Endodermal cell (in vitro differentiated cells): ENCODE measurements around the gene CALU. TPM values are rescaled to one million over a fixed set of nuclear protein-coding genes. Genes with fewer than 3 reads are reported as not detected.

ENCODE experiments used
- DNase-seq: peaks from one replicate; pipeline ENCODE4 v3.0.0-alpha.2; 2017
- H3K27ac ChIP-seq: 2 replicates; pipeline ENCODE4 v1.5.1; 2013; ENCODE audit warnings: mild to moderate bottlenecking, low read depth, low read length, moderate library complexity
- H3K27me3 ChIP-seq: 2 replicates; pipeline ENCODE4 v1.6.1; 2013; ENCODE audit warnings: mild to moderate bottlenecking, low read length, moderate library complexity; ENCODE audit not compliant: insufficient read depth, control insufficient read depth, poor library complexity, severe bottlenecking
- H3K36me3 ChIP-seq: 2 replicates; pipeline ENCODE4 v1.7.0; 2013; ENCODE audit warnings: mild to moderate bottlenecking, low read length, moderate library complexity; ENCODE audit not compliant: control insufficient read depth, insufficient read depth
- H3K4me1 ChIP-seq: one replicate; pipeline ENCODE4 v1.7.0; 2013; ENCODE audit warnings: low read length; ENCODE audit not compliant: control insufficient read depth, insufficient read depth
- H3K4me3 ChIP-seq: 2 replicates; pipeline ENCODE4 v1.5.1; 2013; ENCODE audit warnings: mild to moderate bottlenecking, low read length, moderate library complexity
- H3K9ac ChIP-seq: 2 replicates; pipeline ENCODE4 v1.6.1; 2013; ENCODE audit warnings: mild to moderate bottlenecking, low read length, moderate library complexity; ENCODE audit not compliant: poor library complexity, severe bottlenecking; ENCODE audit errors: extremely low read depth
- H3K9me3 ChIP-seq: 2 replicates; pipeline ENCODE4 v1.6.1; 2013; ENCODE audit warnings: mild to moderate bottlenecking, low read length, moderate library complexity; ENCODE audit not compliant: control insufficient read depth
- H3K27ac Mint-ChIP-seq: 2 replicates; pipeline ENCODE4 v1.8.0; 2020; ENCODE audit warnings: mixed read lengths
- H3K27me3 Mint-ChIP-seq: 2 replicates; pipeline ENCODE4 v1.8.0; 2021; ENCODE audit warnings: mild to moderate bottlenecking, mixed read lengths; ENCODE audit not compliant: insufficient read depth
- H3K36me3 Mint-ChIP-seq: 2 replicates; pipeline ENCODE4 v1.8.0; 2020; ENCODE audit warnings: low read depth, mixed read lengths
- H3K4me1 Mint-ChIP-seq: 2 replicates; pipeline ENCODE4 v1.8.0; 2020; ENCODE audit warnings: mixed read lengths
- H3K4me3 Mint-ChIP-seq: 2 replicates; pipeline ENCODE4 v1.8.0; 2020; ENCODE audit warnings: mild to moderate bottlenecking, moderate library complexity, mixed read lengths
- H3K9me3 Mint-ChIP-seq: 2 replicates; pipeline ENCODE4 v1.8.0; 2020; ENCODE audit warnings: mild to moderate bottlenecking, mixed read lengths
- WGBS, 2 experiments: methylation state at CpG; one replicate each; pipeline versions ENCODE4 v1.1.5 to v1.1.7; 2013; ENCODE audit warnings: missing lambda C conversion rate in 2 of 2, mixed read lengths in 1 of 2; ENCODE audit not compliant: insufficient coverage in 1 of 2, insufficient read length in 1 of 2; 5-methylcytosine and 5-hydroxymethylcytosine counted together
- total RNA-seq, 2 donors: library from RNA; stranded (reverse); fragmentation: NEBNext Ultra II Directional in 1 of 2; extraction: Animal tissue kit (Norgen Biotek cat#: 25700) in 1 of 2; gene quantifications; 2 replicates in 1 of 2; 3 replicates in 1 of 2; pipeline ENCODE4 v1.2.1, GENCODE V29; 2021
- TF ChIP-seq, protein P1 (sequence below): fragments of 200-600 bp; sonication (generic); conservative IDR thresholded peaks from 2 replicates; pipeline ENCODE4 v1.5.0; 2021; ENCODE audit warnings: antibody characterized with exemption, mild to moderate bottlenecking

The CALU gene
- total RNA-seq, 2 donors from 2014 or later, result 160 to 186 TPM

DNA sequence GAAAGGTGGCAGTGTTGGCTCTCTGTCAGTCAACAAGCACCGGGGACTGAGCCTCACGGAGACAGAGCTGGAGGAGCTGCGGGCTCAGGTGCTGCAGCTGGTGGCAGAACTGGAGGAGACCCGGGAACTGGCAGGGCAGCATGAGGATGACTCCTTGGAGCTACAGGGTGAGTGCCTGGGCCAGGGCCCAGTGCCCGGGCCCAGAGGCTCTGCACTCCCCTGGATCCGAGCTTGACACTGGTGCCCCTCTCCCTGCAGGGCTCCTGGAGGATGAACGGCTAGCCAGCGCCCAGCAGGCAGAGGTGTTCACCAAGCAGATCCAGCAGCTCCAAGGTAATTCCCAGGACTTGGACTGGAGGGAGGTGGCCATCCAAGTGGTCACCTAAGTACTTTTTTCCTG lies 55.3 kb downstream of the CALU start:
- 92 to 100% methylated on average over 7 to 8 of the region's 8 CpGs for WGBS, 2 experiments
- H3K4me3 ChIP-seq, result no peak overlapping the region
- TF ChIP-seq, protein P1, sequence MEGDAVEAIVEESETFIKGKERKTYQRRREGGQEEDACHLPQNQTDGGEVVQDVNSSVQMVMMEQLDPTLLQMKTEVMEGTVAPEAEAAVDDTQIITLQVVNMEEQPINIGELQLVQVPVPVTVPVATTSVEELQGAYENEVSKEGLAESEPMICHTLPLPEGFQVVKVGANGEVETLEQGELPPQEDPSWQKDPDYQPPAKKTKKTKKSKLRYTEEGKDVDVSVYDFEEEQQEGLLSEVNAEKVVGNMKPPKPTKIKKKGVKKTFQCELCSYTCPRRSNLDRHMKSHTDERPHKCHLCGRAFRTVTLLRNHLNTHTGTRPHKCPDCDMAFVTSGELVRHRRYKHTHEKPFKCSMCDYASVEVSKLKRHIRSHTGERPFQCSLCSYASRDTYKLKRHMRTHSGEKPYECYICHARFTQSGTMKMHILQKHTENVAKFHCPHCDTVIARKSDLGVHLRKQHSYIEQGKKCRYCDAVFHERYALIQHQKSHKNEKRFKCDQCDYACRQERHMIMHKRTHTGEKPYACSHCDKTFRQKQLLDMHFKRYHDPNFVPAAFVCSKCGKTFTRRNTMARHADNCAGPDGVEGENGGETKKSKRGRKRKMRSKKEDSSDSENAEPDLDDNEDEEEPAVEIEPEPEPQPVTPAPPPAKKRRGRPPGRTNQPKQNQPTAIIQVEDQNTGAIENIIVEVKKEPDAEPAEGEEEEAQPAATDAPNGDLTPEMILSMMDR, result no peak
- no peaks in the 10 kb centered on the region for H3K4me1 ChIP-seq
- H3K27ac Mint-ChIP-seq, result no peak overlapping the region
- no peaks in the 10 kb centered on the region for H3K9me3 ChIP-seq
- no peak overlapping the region for H3K4me3 Mint-ChIP-seq
- no peak overlapping the region for H3K9ac ChIP-seq
- peaks cover 12% of the 10 kb centered on the region for H3K27me3 Mint-ChIP-seq
- peaks cover 30% of the 10 kb centered on the region for H3K36me3 Mint-ChIP-seq
- H3K36me3 ChIP-seq, result no peaks in the 10 kb centered on the region
- H3K27me3 ChIP-seq, result peaks cover 16% of the 10 kb centered on the region
- H3K4me1 Mint-ChIP-seq, result peaks cover 7% of the 10 kb centered on the region
- no peak for DNase-seq
- H3K27ac ChIP-seq, result no peak overlapping the region
- no peaks in the 10 kb centered on the region for H3K9me3 Mint-ChIP-seq

DNA sequence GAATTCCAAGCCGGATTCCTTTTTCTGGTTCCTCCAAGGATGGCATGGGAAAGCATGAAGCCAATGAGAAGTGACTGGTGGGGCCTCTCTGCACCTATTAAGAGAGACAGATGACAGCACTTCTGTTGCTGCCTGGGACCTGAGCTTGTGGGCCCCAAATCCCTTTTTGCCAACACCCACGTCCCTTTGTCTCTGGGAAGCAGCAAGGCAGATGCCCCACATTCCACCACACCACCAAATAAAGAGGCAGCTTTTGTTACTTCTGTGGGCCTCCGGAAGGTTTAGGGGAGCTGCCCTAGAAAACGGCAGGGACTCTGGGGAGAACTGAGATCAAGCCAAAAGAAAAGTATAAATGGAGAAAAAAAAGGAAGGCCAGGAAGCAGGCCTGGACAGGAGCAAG lies 56.0 kb downstream of the CALU start:
- H3K27me3 Mint-ChIP-seq, result peaks cover 6% of the 10 kb centered on the region
- H3K4me3 Mint-ChIP-seq, result no peak overlapping the region
- no peaks in the 10 kb centered on the region for H3K9me3 ChIP-seq
- H3K36me3 Mint-ChIP-seq, result peaks cover 30% of the 10 kb centered on the region
- H3K27ac Mint-ChIP-seq, result no peak overlapping the region
- no peaks in the 10 kb centered on the region for H3K36me3 ChIP-seq
- no peak for DNase-seq
- H3K4me3 ChIP-seq, result no peak overlapping the region
- WGBS, 2 experiments, result 90 to 93% methylated on average over 3 to 4 of the region's 4 CpGs
- no peak overlapping the region for H3K9ac ChIP-seq
- peaks cover 9% of the 10 kb centered on the region for H3K27me3 ChIP-seq
- peaks cover 6% of the 10 kb centered on the region for H3K4me1 Mint-ChIP-seq
- no peaks in the 10 kb centered on the region for H3K9me3 Mint-ChIP-seq
- TF ChIP-seq, protein P1, result no peak
- no peak overlapping the region for H3K27ac ChIP-seq
- no peaks in the 10 kb centered on the region for H3K4me1 ChIP-seq

DNA sequence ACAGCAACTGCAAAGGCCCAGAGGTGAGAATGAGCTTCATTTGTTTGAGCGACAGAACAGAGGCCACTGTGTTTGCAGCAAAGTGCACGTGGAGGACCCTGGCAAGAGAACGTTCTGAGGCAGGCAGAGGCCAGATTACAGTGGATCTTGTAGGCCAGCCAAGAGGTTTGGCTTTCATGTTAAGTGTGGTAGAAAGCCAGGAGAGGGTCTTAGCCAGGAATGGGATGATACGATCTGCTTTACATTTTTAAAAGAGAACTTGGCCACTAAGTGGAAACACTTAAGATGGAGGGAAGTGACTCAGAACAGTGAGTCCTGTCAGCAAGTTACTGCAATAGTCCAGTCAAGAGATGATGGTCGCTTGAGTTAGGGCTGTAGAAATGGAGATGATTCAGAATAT lies 57.2 kb downstream of the CALU start:
- Histone ChIP-seq H3K4me3 (no peak overlapping the region), H3K4me1 (no peaks in the 10 kb centered on the region), H3K9me3 (no peaks in the 10 kb centered on the region), H3K27me3 (peaks cover 4% of the 10 kb centered on the region), H3K9ac (no peak overlapping the region), H3K36me3 (no peaks in the 10 kb centered on the region), H3K27ac (no peak overlapping the region)
- peaks cover 2% of the 10 kb centered on the region for H3K27me3 Mint-ChIP-seq
- no peak for DNase-seq
- WGBS, 2 experiments, result 97 to 100% methylated on average over 4 to 5 of the region's 5 CpGs
- no peaks in the 10 kb centered on the region for H3K9me3 Mint-ChIP-seq
- H3K36me3 Mint-ChIP-seq, result peaks cover 37% of the 10 kb centered on the region
- H3K4me1 Mint-ChIP-seq, result peaks cover 4% of the 10 kb centered on the region
- no peak overlapping the region for H3K4me3 Mint-ChIP-seq
- no peak overlapping the region for H3K27ac Mint-ChIP-seq
- TF ChIP-seq, protein P1, result no peak
